Measurements from ENCODE around the gene CPVL. TPM values are rescaled to one million over a fixed set of nuclear protein-coding genes. Genes with fewer than 3 reads are reported as not detected.

CPVL gene
- total RNA-seq, 1 donor from 2014 or later = not detected

GRCh38 chr7:29161231-29161630 is 14.9 kb upstream of the CPVL start:
- DNase-seq (ENCODE audit: low read depth) (no peak), FAIRE-seq (no peak)
- no peak overlapping the region for H3K4me3 ChIP-seq (ENCODE audit: low read depth, low read length)
- TF ChIP-seq, protein P1, sequence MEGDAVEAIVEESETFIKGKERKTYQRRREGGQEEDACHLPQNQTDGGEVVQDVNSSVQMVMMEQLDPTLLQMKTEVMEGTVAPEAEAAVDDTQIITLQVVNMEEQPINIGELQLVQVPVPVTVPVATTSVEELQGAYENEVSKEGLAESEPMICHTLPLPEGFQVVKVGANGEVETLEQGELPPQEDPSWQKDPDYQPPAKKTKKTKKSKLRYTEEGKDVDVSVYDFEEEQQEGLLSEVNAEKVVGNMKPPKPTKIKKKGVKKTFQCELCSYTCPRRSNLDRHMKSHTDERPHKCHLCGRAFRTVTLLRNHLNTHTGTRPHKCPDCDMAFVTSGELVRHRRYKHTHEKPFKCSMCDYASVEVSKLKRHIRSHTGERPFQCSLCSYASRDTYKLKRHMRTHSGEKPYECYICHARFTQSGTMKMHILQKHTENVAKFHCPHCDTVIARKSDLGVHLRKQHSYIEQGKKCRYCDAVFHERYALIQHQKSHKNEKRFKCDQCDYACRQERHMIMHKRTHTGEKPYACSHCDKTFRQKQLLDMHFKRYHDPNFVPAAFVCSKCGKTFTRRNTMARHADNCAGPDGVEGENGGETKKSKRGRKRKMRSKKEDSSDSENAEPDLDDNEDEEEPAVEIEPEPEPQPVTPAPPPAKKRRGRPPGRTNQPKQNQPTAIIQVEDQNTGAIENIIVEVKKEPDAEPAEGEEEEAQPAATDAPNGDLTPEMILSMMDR (IDR thresholded peaks at IDR 0.05; ENCODE audit: insufficient read depth, low read length, severe bottlenecking) = no peak
- H3K27me3 ChIP-seq (ENCODE audit: control insufficient read depth, insufficient read depth, low read length) = peaks cover 3% of the 10 kb centered on the region
- no peaks in the 10 kb centered on the region for H3K36me3 ChIP-seq (ENCODE audit: control insufficient read depth, insufficient read depth, low read length)

DNA sequence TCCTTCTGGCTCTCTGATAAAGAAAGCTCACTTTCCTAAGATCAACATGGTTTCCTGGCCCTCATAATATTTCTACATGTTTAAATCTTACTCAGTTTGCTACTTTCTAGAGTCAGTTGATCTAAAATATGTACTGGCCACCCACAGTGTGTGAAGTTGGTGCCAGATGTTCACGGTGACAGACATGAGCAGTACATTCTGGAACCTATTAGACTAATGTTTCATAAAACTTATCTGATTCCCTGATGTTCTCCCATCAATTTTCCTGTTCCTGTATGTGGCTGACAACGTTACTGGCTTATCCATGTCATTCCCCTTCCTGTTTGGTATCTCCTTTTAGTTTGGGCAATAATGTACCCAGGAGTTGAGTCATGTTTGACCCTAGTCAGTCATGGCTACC is 13.7 kb upstream of the CPVL start:
- no peaks in the 10 kb centered on the region for H3K36me3 ChIP-seq (ENCODE audit: control insufficient read depth, insufficient read depth, low read length)
- DNase-seq (ENCODE audit: low read depth) = no peak
- H3K27me3 ChIP-seq (ENCODE audit: control insufficient read depth, insufficient read depth, low read length) = peaks cover 3% of the 10 kb centered on the region
- no peak for FAIRE-seq
- TF ChIP-seq, protein P1 (IDR thresholded peaks at IDR 0.05; ENCODE audit: insufficient read depth, low read length, severe bottlenecking) = no peak
- no peak overlapping the region for H3K4me3 ChIP-seq (ENCODE audit: low read depth, low read length)

GRCh38 chr7:29158795-29159423 is 12.6 kb upstream of the CPVL start:
- DNase-seq (ENCODE audit: low read depth) (no peak), FAIRE-seq (no peak)
- no peaks in the 10 kb centered on the region for H3K36me3 ChIP-seq (ENCODE audit: control insufficient read depth, insufficient read depth, low read length)
- H3K27me3 ChIP-seq (ENCODE audit: control insufficient read depth, insufficient read depth, low read length) = peaks cover 3% of the 10 kb centered on the region
- H3K4me3 ChIP-seq (ENCODE audit: low read depth, low read length) = no peak overlapping the region
- TF ChIP-seq, protein P1 (IDR thresholded peaks at IDR 0.05; ENCODE audit: insufficient read depth, low read length, severe bottlenecking) = no peak

- TF ChIP-seq, protein P1 (IDR thresholded peaks at IDR 0.05; ENCODE audit: insufficient read depth, low read length, severe bottlenecking) = no peak
- DNase-seq (ENCODE audit: low read depth) = no peak
- no peaks in the 10 kb centered on the region for H3K36me3 ChIP-seq (ENCODE audit: control insufficient read depth, insufficient read depth, low read length)
- FAIRE-seq = no peak
- no peak overlapping the region for H3K4me3 ChIP-seq (ENCODE audit: low read depth, low read length)
- peaks cover 3% of the 10 kb centered on the region for H3K27me3 ChIP-seq (ENCODE audit: control insufficient read depth, insufficient read depth, low read length)
Measured at GRCh38 chr7:29156907-29157452, 10.6 kb upstream of the CPVL start.

DNA sequence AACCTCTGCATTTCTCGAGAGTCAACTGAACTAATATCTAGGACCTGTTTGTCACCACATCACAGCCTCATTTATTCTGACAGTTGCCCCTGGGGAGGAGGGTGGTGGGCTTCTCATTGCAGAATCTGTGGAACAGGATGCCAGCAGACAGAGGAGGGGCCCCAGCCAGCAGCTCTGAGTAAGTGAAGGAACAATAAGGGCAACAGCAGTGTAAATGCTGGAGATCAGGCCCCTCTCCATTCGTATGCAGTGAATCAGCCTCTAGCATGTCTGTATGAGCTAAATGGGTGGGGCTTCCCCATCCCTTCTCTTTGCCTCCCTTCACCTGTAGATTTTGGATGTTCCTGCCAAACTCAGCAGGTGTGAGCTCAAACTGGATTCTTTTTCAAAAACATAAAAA is 7.7 kb upstream of the CPVL start:
- Histone ChIP-seq H3K36me3 (ENCODE audit: control insufficient read depth, insufficient read depth, low read length) (no peaks in the 10 kb centered on the region), H3K27me3 (ENCODE audit: control insufficient read depth, insufficient read depth, low read length) (no peaks in the 10 kb centered on the region), H3K4me3 (ENCODE audit: low read depth, low read length) (no peak overlapping the region)
- FAIRE-seq = no peak
- TF ChIP-seq, protein P1 (IDR thresholded peaks at IDR 0.05; ENCODE audit: insufficient read depth, low read length, severe bottlenecking) = no peak
- DNase-seq (ENCODE audit: low read depth) = peak; percentile 66

DNA sequence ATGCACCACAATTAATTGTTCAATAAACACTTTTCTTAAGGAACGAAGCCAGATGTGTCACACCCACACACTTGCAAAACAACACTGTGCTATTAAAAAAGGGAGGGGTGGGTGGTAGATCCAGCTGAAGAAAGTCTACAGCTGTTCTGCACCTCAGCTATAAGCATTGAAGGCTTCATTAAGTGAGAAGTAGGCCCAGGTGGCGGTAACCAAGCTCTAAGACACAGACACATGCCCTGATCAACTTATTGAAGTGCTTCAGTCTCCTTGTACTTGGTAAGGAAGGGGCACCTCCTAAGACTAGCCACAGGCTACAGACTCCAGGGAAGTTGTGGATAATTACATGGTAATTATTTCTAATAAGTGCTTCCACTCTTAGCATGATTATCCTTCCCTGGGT is 4.5 kb upstream of the CPVL start:
- Histone ChIP-seq H3K36me3 (ENCODE audit: control insufficient read depth, insufficient read depth, low read length) (no peaks in the 10 kb centered on the region), H3K4me3 (ENCODE audit: low read depth, low read length) (no peak overlapping the region), H3K27me3 (ENCODE audit: control insufficient read depth, insufficient read depth, low read length) (peaks cover 13% of the 10 kb centered on the region)
- TF ChIP-seq, protein P1 (IDR thresholded peaks at IDR 0.05; ENCODE audit: insufficient read depth, low read length, severe bottlenecking) = no peak
- FAIRE-seq (no peak), DNase-seq (ENCODE audit: low read depth) (no peak)

Measured in bronchial epithelial cell (primary cell).